Germinal center (tissue), 1 donor: ENCODE measurements around the gene C10orf143.
"Not testable (repeated sequence)": the region's sequence is repeated elsewhere in the genome, so short reads cannot be mapped to it uniquely, and the experiment has no call there.

Source experiments
- DNase-seq: peaks from one replicate; pipeline ENCODE4 v3.0.0; 2012; ENCODE audit warnings: mixed read lengths, low spot score

The C10orf143 gene

GRCh38 chr10:130029209-130029608 lies 81.4 kb downstream of the C10orf143 start:
- no peak for DNase-seq

- no peak for DNase-seq
Measured at GRCh38 chr10:130028465-130028819, 82.2 kb downstream of the C10orf143 start.

- DNase-seq: no peak
Measured at GRCh38 chr10:130027716-130028464, 82.7 kb downstream of the C10orf143 start.

- no peak for DNase-seq
Measured at GRCh38 chr10:130026670-130027456, 83.8 kb downstream of the C10orf143 start.

GRCh38 chr10:130025811-130026485 lies 84.7 kb downstream of the C10orf143 start:
- DNase-seq: no peak

- no peak for DNase-seq
Measured at GRCh38 chr10:130025326-130025725, 85.3 kb downstream of the C10orf143 start.

- no peak for DNase-seq
Measured at GRCh38 chr10:130024779-130025325, 85.8 kb downstream of the C10orf143 start.

- not testable (repeated sequence) for DNase-seq
Measured at GRCh38 chr10:130024326-130024725, 86.3 kb downstream of the C10orf143 start.

- DNase-seq: no peak
Measured at GRCh38 chr10:130023454-130024230, 87.0 kb downstream of the C10orf143 start.

GRCh38 chr10:130022511-130023299 lies 87.9 kb downstream of the C10orf143 start:
- no peak for DNase-seq

- no peak for DNase-seq
Measured at GRCh38 chr10:130022086-130022485, 88.5 kb downstream of the C10orf143 start.

- DNase-seq: no peak
Measured at GRCh38 chr10:130021383-130021950, 89.2 kb downstream of the C10orf143 start.

- DNase-seq: no peak
Measured at GRCh38 chr10:130020651-130021382, 89.8 kb downstream of the C10orf143 start.

GRCh38 chr10:130018730-130019185 lies 91.9 kb downstream of the C10orf143 start:
- DNase-seq: no peak

GRCh38 chr10:130018265-130018664 lies 92.4 kb downstream of the C10orf143 start:
- DNase-seq: no peak

- no peak for DNase-seq
Measured at GRCh38 chr10:130017631-130018022, 93.0 kb downstream of the C10orf143 start.

GRCh38 chr10:130016993-130017630 lies 93.5 kb downstream of the C10orf143 start:
- DNase-seq: no peak

GRCh38 chr10:130016095-130016494 lies 94.5 kb downstream of the C10orf143 start:
- no peak for DNase-seq

- DNase-seq: no peak
Measured at GRCh38 chr10:130015075-130015695, 95.4 kb downstream of the C10orf143 start.
